ENCODE data around the gene IL6ST. TPM values are rescaled to one million over a fixed set of nuclear protein-coding genes. Genes with fewer than 3 reads are reported as not detected.
"Not testable (repeated sequence)": the region's sequence is repeated elsewhere in the genome, so short reads cannot be mapped to it uniquely, and the experiment has no call there.

IL6ST gene
- total RNA-seq, 1 donor from 2014 or later: 192 TPM

DNA sequence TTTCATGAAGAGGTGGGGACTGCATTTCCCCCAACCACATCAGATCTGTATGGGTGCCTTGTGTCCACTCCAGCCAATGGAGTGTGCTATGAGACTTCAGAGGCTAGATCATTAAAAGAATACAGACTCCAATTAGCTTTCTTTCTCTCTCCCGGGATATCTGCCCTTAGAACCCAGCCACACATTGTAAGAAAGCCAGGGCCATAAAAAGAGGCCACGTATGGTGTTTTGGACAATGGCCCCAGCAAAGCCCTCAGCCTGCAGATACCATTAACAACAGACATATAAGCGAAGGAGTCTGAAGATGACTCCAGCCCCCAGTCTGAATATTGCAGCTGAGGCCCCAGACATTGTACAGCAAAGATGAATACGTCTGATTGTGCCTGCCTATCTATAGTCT lies 21.5 kb downstream of the IL6ST start:
- Histone ChIP-seq H3K4me3 (no peak overlapping the region), H3K27me3 (no peaks in the 10 kb centered on the region), H3K9me3 (no peaks in the 10 kb centered on the region), H3K36me3 (peaks cover 27 to 55% of the 10 kb centered on the region in 2 donors), H3K4me1 (peaks cover 0 to 7% of the 10 kb centered on the region in 2 donors), H3K27ac (no peak overlapping the region)
- TF ChIP-seq, protein P1, sequence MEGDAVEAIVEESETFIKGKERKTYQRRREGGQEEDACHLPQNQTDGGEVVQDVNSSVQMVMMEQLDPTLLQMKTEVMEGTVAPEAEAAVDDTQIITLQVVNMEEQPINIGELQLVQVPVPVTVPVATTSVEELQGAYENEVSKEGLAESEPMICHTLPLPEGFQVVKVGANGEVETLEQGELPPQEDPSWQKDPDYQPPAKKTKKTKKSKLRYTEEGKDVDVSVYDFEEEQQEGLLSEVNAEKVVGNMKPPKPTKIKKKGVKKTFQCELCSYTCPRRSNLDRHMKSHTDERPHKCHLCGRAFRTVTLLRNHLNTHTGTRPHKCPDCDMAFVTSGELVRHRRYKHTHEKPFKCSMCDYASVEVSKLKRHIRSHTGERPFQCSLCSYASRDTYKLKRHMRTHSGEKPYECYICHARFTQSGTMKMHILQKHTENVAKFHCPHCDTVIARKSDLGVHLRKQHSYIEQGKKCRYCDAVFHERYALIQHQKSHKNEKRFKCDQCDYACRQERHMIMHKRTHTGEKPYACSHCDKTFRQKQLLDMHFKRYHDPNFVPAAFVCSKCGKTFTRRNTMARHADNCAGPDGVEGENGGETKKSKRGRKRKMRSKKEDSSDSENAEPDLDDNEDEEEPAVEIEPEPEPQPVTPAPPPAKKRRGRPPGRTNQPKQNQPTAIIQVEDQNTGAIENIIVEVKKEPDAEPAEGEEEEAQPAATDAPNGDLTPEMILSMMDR (IDR thresholded peaks at IDR 0.05): no peak
- DNase-seq (ENCODE audit: low spot score in 2 of 2): no peak
- intact Hi-C loops (cut with DNase I): no loop called here

DNA sequence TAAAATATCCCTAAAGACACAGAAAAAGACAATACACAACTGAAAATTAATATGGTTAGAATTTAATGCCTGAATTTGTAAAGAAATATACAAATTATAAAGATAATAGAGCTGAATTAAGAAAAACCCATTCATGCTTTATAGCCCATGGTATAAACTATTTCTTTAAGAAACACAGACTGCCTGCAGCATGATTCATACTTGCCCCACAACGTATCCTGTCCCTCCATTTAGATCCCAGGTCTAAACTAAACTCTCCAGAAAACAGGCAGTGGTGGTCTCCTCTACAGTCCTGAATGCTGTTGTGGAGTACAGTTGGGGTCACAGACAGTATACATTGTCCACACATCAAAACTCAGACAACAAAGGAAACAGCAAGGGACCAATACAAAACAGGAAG lies 24.8 kb downstream of the IL6ST start:
- Histone ChIP-seq H3K4me1 (peaks cover 0 to 2% of the 10 kb centered on the region in 2 donors), H3K27ac (no peak overlapping the region), H3K9me3 (no peaks in the 10 kb centered on the region), H3K4me3 (no peak overlapping the region), H3K36me3 (peaks cover 23 to 51% of the 10 kb centered on the region in 2 donors), H3K27me3 (no peaks in the 10 kb centered on the region)
- TF ChIP-seq, protein P1 (IDR thresholded peaks at IDR 0.05): no peak
- DNase-seq (ENCODE audit: low spot score in 2 of 2): no peak
- intact Hi-C loops (cut with DNase I): no loop called here

GRCh38 chr5:55966284-55966683 lies 28.5 kb downstream of the IL6ST start:
- H3K9me3 ChIP-seq: no peaks in the 10 kb centered on the region
- peaks cover 0 to 2% of the 10 kb centered on the region in 2 donors for H3K4me1 ChIP-seq
- H3K27ac ChIP-seq: no peak overlapping the region
- intact Hi-C loops (cut with DNase I): no loop called here
- no peak overlapping the region for H3K4me3 ChIP-seq
- DNase-seq (ENCODE audit: low spot score in 2 of 2): no peak
- TF ChIP-seq, protein P1 (IDR thresholded peaks at IDR 0.05): no peak
- H3K27me3 ChIP-seq: no peaks in the 10 kb centered on the region
- H3K36me3 ChIP-seq: peaks cover 40 to 43% of the 10 kb centered on the region in 2 donors

- intact Hi-C loops (cut with DNase I): no loop called here
- Histone ChIP-seq H3K36me3 (peaks cover 47 to 51% of the 10 kb centered on the region in 2 donors), H3K27ac (no peak overlapping the region), H3K27me3 (no peaks in the 10 kb centered on the region), H3K9me3 (no peaks in the 10 kb centered on the region), H3K4me3 (no peak overlapping the region), H3K4me1 (peaks cover 0 to 2% of the 10 kb centered on the region in 2 donors)
- no peak for DNase-seq (ENCODE audit: low spot score in 2 of 2)
- TF ChIP-seq, protein P1 (IDR thresholded peaks at IDR 0.05): no peak
Measured at GRCh38 chr5:55965525-55965924, 29.2 kb downstream of the IL6ST start.

- H3K36me3 ChIP-seq: peaks cover 47 to 63% of the 10 kb centered on the region in 2 donors
- no peak overlapping the region for H3K27ac ChIP-seq
- no peak overlapping the region for H3K4me3 ChIP-seq
- no peak for DNase-seq (ENCODE audit: low spot score in 2 of 2)
- TF ChIP-seq, protein P1 (IDR thresholded peaks at IDR 0.05): no peak
- intact Hi-C loops (cut with DNase I): no loop called here
- no peaks in the 10 kb centered on the region for H3K9me3 ChIP-seq
- no peaks in the 10 kb centered on the region for H3K27me3 ChIP-seq
- no peaks in the 10 kb centered on the region for H3K4me1 ChIP-seq
Measured at GRCh38 chr5:55960779-55961178, 34.0 kb downstream of the IL6ST start.

- Histone ChIP-seq H3K4me1 (no peaks in the 10 kb centered on the region), H3K4me3 (no peak overlapping the region), H3K36me3 (peaks cover 63 to 79% of the 10 kb centered on the region in 2 donors), H3K27ac (no peak overlapping the region), H3K9me3 (no peaks in the 10 kb centered on the region), H3K27me3 (no peaks in the 10 kb centered on the region)
- TF ChIP-seq, protein P1 (IDR thresholded peaks at IDR 0.05): no peak
- intact Hi-C loops (cut with DNase I): no loop called here
- no peak for DNase-seq (ENCODE audit: low spot score in 2 of 2)
Measured at GRCh38 chr5:55959208-55959607, 35.6 kb downstream of the IL6ST start.

GRCh38 chr5:55941154-55941553 lies 53.6 kb downstream of the IL6ST start:
- H3K4me3 ChIP-seq; intact Hi-C loops (cut with DNase I); H3K4me1 ChIP-seq; H3K27ac ChIP-seq; H3K27me3 ChIP-seq; DNase-seq (ENCODE audit: low spot score in 2 of 2); H3K9me3 ChIP-seq: not testable (repeated sequence)
- H3K36me3 ChIP-seq: peaks cover 40 to 61% of the 10 kb centered on the region in 2 donors

- not testable (repeated sequence) for H3K4me3 ChIP-seq; H3K4me1 ChIP-seq; H3K27me3 ChIP-seq; H3K27ac ChIP-seq; DNase-seq (ENCODE audit: low spot score in 2 of 2); H3K9me3 ChIP-seq
- intact Hi-C loops (cut with DNase I): loop anchor here (2.0 to 10.0 kb wide), 3 partner anchors 263 to 897 kb away; no protein-coding TSS in a partner anchor
- H3K36me3 ChIP-seq: peaks cover 25 to 50% of the 10 kb centered on the region in 2 donors
Measured at GRCh38 chr5:55937598-55937997, 57.2 kb downstream of the IL6ST start.
